HG02678 (cell line): ENCODE data around the gene KRTAP13-4.

Experiments
- ATAC-seq: cut with Tn5 transposase; IDR thresholded peaks from one replicate; pipeline ENCODE4 v1.9.1; 2021; ENCODE audit warnings: mild to moderate bottlenecking, moderate library complexity; ENCODE audit not compliant: unreplicated experiment

KRTAP13-4 gene

GRCh38 chr21:30430170-30430655 is at the start of gene KRTAP13-4:
TSS of gene KRTAP13-4 (plus strand) at chr21:30430220. CDS start at chr21:30430276, 56 bp downstream.
- ATAC-seq = no peak

GRCh38 chr21:30382201-30382600 is 47.8 kb upstream of the KRTAP13-4 start:
- ATAC-seq = no peak

GRCh38 chr21:30391492-30392025 is 38.5 kb upstream of the KRTAP13-4 start:
- ATAC-seq = no peak

- ATAC-seq = no peak
Measured at GRCh38 chr21:30395731-30396130, 34.3 kb upstream of the KRTAP13-4 start, which contains the start of gene KRTAP13-1. TSS of gene KRTAP13-1 (plus strand) at chr21:30396031. CDS start at chr21:30396087, 56 bp downstream.

GRCh38 chr21:30408782-30409494 is 21.1 kb upstream of the KRTAP13-4 start:
- ATAC-seq = no peak

GRCh38 chr21:30415993-30416392 is 14.0 kb upstream of the KRTAP13-4 start:
- no peak for ATAC-seq

GRCh38 chr21:30425826-30426225 is 4.2 kb upstream of the KRTAP13-4 start, which contains the start of gene KRTAP13-3:
TSS of gene KRTAP13-3 (minus strand) at chr21:30425926. CDS start at chr21:30425912, 14 bp downstream.
- ATAC-seq = no peak

- ATAC-seq = no peak
Measured at GRCh38 chr21:30426731-30427130, 3.3 kb upstream of the KRTAP13-4 start.

- ATAC-seq = no peak
Measured at GRCh38 chr21:30434033-30434631, 4.1 kb downstream of the KRTAP13-4 start.

- ATAC-seq = no peak
Measured at GRCh38 chr21:30437010-30437565, 7.1 kb downstream of the KRTAP13-4 start.

- ATAC-seq = no peak
Measured at GRCh38 chr21:30439975-30440374, 10.0 kb downstream of the KRTAP13-4 start, which contains the start of gene KRTAP15-1. TSS of gene KRTAP15-1 (plus strand) at chr21:30440275. CDS start at chr21:30440328, 53 bp downstream.

GRCh38 chr21:30443226-30443625 is 13.2 kb downstream of the KRTAP13-4 start:
- ATAC-seq = no peak

- ATAC-seq = no peak
Measured at GRCh38 chr21:30444204-30444603, 14.2 kb downstream of the KRTAP13-4 start.

GRCh38 chr21:30447056-30447455 is 17.0 kb downstream of the KRTAP13-4 start:
- no peak for ATAC-seq

GRCh38 chr21:30448514-30448913 is 18.5 kb downstream of the KRTAP13-4 start:
- no peak for ATAC-seq

GRCh38 chr21:30463713-30464112 is 33.7 kb downstream of the KRTAP13-4 start:
- ATAC-seq = no peak

- no peak for ATAC-seq
Measured at GRCh38 chr21:30468900-30469714, 39.1 kb downstream of the KRTAP13-4 start.

GRCh38 chr21:30478004-30478403 is 48.0 kb downstream of the KRTAP13-4 start:
- ATAC-seq = no peak

GRCh38 chr21:30479259-30479658 is 49.2 kb downstream of the KRTAP13-4 start:
- no peak for ATAC-seq

- no peak for ATAC-seq
Measured at GRCh38 chr21:30480145-30480544, 50.1 kb downstream of the KRTAP13-4 start, which contains the start of gene KRTAP19-1. TSS of gene KRTAP19-1 (minus strand) at chr21:30480367. CDS start at chr21:30480317, 50 bp downstream.
